ENCODE results near the gene TMEM240.

DNA sequence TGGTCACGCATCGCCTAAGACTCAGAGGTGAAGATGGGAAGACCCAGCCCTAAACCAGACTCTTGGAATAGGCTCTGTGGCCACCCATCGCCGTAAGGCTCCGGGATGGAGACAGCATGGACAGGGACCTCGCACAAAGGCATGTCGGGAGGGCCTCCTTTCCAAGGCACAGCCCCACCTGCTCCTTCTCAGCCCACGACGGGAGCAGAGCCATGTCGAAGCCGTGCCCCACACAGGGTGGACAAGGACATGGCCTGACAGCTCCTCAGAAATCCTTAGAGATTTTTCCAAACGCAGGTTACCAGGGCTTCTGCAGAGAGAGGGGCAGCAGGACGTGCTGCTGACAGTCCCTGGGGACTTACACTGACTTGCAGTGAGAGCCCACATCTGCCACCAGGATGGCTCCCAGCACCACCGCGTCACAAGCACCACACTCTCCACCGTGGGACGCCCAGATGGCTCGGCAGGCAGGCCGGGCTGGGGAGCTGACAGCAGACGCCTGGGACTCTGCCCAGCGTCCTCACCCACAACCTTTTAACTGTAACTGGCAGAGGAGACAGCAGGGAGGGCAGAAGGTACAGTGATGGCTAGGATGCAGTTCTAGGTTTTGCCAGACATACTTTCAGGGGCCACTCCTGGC, 22.3 kb upstream of the TMEM240 start:
- no peak for TF ChIP-seq POLR2AphosphoS5 (IDR thresholded peaks at IDR 0.05; ENCODE audit: borderline replicate concordance, low read depth, low read length)
- no peak for TF ChIP-seq EZH2 (IDR thresholded peaks at IDR 0.05)

Measured in SK-N-MC (cell line).